ENCODE data around the gene INPP5J. TPM values are rescaled to one million over a fixed set of nuclear protein-coding genes. Genes with fewer than 3 reads are reported as not detected.

The INPP5J gene
- total and polyA plus RNA-seq, 8 donors: 2.1 to 4.1 (median 2.9) TPM

GRCh38 chr22:31136711-31137110, 13.9 kb downstream of the INPP5J start:
- H3K9me3 ChIP-seq: no peaks in the 10 kb centered on the region
- ATAC-seq (no peak), DNase-seq (no peak)
- H3K27me3 ChIP-seq: peaks cover 0 to 16% of the 10 kb centered on the region in 2 donors
- peaks cover 0 to 4% of the 10 kb centered on the region in 2 donors for H3K36me3 ChIP-seq
- no peaks in the 10 kb centered on the region for H3K4me1 ChIP-seq
- no peak overlapping the region for H3K27ac ChIP-seq
- H3K4me3 ChIP-seq: no peak overlapping the region
- TF ChIP-seq CTCF (IDR thresholded peaks at IDR 0.05): no peak
- intact Hi-C loops (cut with DNase I): no loop called here

GRCh38 chr22:31137721-31138120, 15.0 kb downstream of the INPP5J start:
- Histone ChIP-seq H3K9me3 (no peaks in the 10 kb centered on the region), H3K4me1 (no peaks in the 10 kb centered on the region), H3K4me3 (no peak overlapping the region), H3K27ac (no peak overlapping the region), H3K27me3 (peaks cover 0 to 16% of the 10 kb centered on the region in 2 donors), H3K36me3 (peaks cover 0 to 4% of the 10 kb centered on the region in 2 donors)
- no peak for TF ChIP-seq CTCF (IDR thresholded peaks at IDR 0.05)
- ATAC-seq (no peak), DNase-seq (no peak)
- intact Hi-C loops (cut with DNase I): no loop called here

- ATAC-seq (no peak), DNase-seq (no peak)
- Histone ChIP-seq H3K27me3 (peaks cover 0 to 16% of the 10 kb centered on the region in 2 donors), H3K9me3 (no peaks in the 10 kb centered on the region), H3K4me1 (no peaks in the 10 kb centered on the region), H3K27ac (no peak overlapping the region), H3K4me3 (no peak overlapping the region), H3K36me3 (peaks cover 0 to 4% of the 10 kb centered on the region in 2 donors)
- intact Hi-C loops (cut with DNase I): no loop called here
- no peak for TF ChIP-seq CTCF (IDR thresholded peaks at IDR 0.05)
These were observed 15.4 kb downstream of the INPP5J start for GRCh38 chr22:31138126-31138525.

- Histone ChIP-seq H3K4me1 (no peaks in the 10 kb centered on the region), H3K4me3 (peak overlapping the region in 1 of 2 donors; percentile 35), H3K27me3 (peaks cover 0 to 16% of the 10 kb centered on the region in 2 donors), H3K9me3 (no peaks in the 10 kb centered on the region), H3K27ac (no peak overlapping the region), H3K36me3 (peaks cover 0 to 3% of the 10 kb centered on the region in 2 donors)
- no peak for TF ChIP-seq CTCF (IDR thresholded peaks at IDR 0.05)
- intact Hi-C loops (cut with DNase I): no loop called here
- DNase-seq (no peak), ATAC-seq (no peak)
These were observed 16.3 kb downstream of the INPP5J start for GRCh38 chr22:31139066-31139465.

- Histone ChIP-seq H3K27ac (peak within 1 kb of the TSS in 1 of 2 donors; percentile 18), H3K9me3 (no peaks in the 10 kb centered on the region), H3K4me3 (peak within 1 kb of the TSS; percentile 12 to 35), H3K4me1 (no peaks in the 10 kb centered on the region), H3K27me3 (peaks cover 0 to 16% of the 10 kb centered on the region in 2 donors), H3K36me3 (no peaks in the 10 kb centered on the region)
- TF ChIP-seq CTCF (IDR thresholded peaks at IDR 0.05): peak in 1 of 2 donors; percentile 13
- DNase-seq (peak in 3 of 4 donors; percentile 56 to 90 (median 80)), ATAC-seq (peak; percentile 96)
- intact Hi-C loops (cut with DNase I): no loop called here
These were observed 17.3 kb downstream of the INPP5J start, which contains the start of gene PLA2G3 for GRCh38 chr22:31139866-31140716. PLA2G3 (minus strand) TSS chr22:31140508; CDS start chr22:31140354, 154 bp downstream.

All from left lung (tissue), 10 donors.